Body of pancreas (tissue), 4 donors: ENCODE data around the gene FAM200A. TPM values are rescaled to one million over a fixed set of nuclear protein-coding genes. Genes with fewer than 3 reads are reported as not detected.
"Not testable (repeated sequence)": the region's sequence is repeated elsewhere in the genome, so short reads cannot be mapped to it uniquely, and the experiment has no call there.

Experiments used
- ATAC-seq: fragments of 150-250 bp; one replicate; pipeline ENCODE4 v1.9.1; 2016
- DNase-seq, 4 donors: peaks; one replicate each; pipeline ENCODE4 v3.0.0-alpha.2; 2019
- H3K27ac ChIP-seq, 4 donors: fragments of 200-600 bp; sonication (generic); 1 replicate in 3 of 4; 2 replicates in 1 of 4; pipeline versions ENCODE4 v1.5.1 to v1.6.1; 2016 to 2019; ENCODE audit warnings: mild to moderate bottlenecking in 1 of 4, mixed read lengths in 1 of 4, moderate library complexity in 1 of 4
- H3K27me3 ChIP-seq, 2 donors: fragments of 200-600 bp; sonication (generic); one replicate each; pipeline ENCODE4 v1.6.0; 2016; ENCODE audit warnings: mild to moderate bottlenecking in 1 of 2
- H3K36me3 ChIP-seq, 2 donors: fragments of 200-600 bp; sonication (generic); replicated peaks in 1 of 2; 2 replicates each; pipeline ENCODE4 v1.5.1; 2016; ENCODE audit warnings: low read depth in 2 of 2; ENCODE audit not compliant: insufficient read depth in 1 of 2
- H3K4me1 ChIP-seq: fragments of 200-600 bp; sonication (generic); one replicate; pipeline ENCODE4 v1.6.0; 2016
- H3K4me3 ChIP-seq, 2 donors: fragments of 200-600 bp; sonication (generic); 1 replicate in 1 of 2; 2 replicates in 1 of 2; pipeline ENCODE4 v1.5.1; 2016 to 2019
- H3K9me3 ChIP-seq, 3 donors: fragments of 200-600 bp; sonication (generic); 1 replicate in 2 of 3; 2 replicates in 1 of 3; pipeline ENCODE4 v1.5.1; 2016
- CTCF ChIP-seq, 7 experiments: fragments of 450-650 bp in 4 of 7; fragments of 200-600 bp in 3 of 7; sonication (generic) in 3 of 7; IDR thresholded peaks; one replicate each; pipeline ENCODE4 v1.5.1; 2016 to 2019; ENCODE audit warnings: antibody characterized with exemption in 7 of 7
- POLR2A ChIP-seq, 3 donors: fragments of 450-650 bp; IDR thresholded peaks; one replicate each; pipeline ENCODE4 v1.6.1; 2016; ENCODE audit warnings: antibody characterized with exemption in 3 of 3, mild to moderate bottlenecking in 2 of 3
- WGBS, 2 donors: methylation state at CpG; one replicate each; pipeline ENCODE4 v1.1.5; 2017; 5-methylcytosine and 5-hydroxymethylcytosine counted together
- intact Hi-C: fragments of 100-400 bp; cut with DNase I; formaldehyde crosslinking; loops from one replicate; pipeline ENCODE4 v1.15.1; 2023
- total RNA-seq, 2 donors: library from RNA; depleted of rRNA; stranded (reverse); fragments of >200 nt; gene quantifications; one replicate each; pipeline ENCODE4 v1.1.0, GENCODE V29; 2016

The FAM200A gene
- total RNA-seq, 2 donors from 2014 or later: 3.9 to 7.3 TPM

- H3K27me3 ChIP-seq: no peaks in the 10 kb centered on the region
- intact Hi-C loops: no loop called here
- no peaks in the 10 kb centered on the region for H3K4me1 ChIP-seq
- 87 to 94% methylated on average over 3 of the region's 3 CpGs for WGBS, 2 donors
- no peak for DNase-seq
- no peak overlapping the region for H3K27ac ChIP-seq
- H3K36me3 ChIP-seq: peaks cover 0 to 7% of the 10 kb centered on the region in 2 donors
- no peak overlapping the region for H3K4me3 ChIP-seq
- ATAC-seq: no peak
- TF ChIP-seq POLR2A (IDR thresholded peaks at IDR 0.05) (no peak), CTCF (IDR thresholded peaks at IDR 0.05) (no peak)
- no peaks in the 10 kb centered on the region for H3K9me3 ChIP-seq
Measured at GRCh38 chr7:99521399-99521798, 30.5 kb downstream of the FAM200A start.

GRCh38 chr7:99514050-99514449 lies 37.9 kb downstream of the FAM200A start:
- TF ChIP-seq CTCF (IDR thresholded peaks at IDR 0.05) (no peak), POLR2A (IDR thresholded peaks at IDR 0.05) (no peak)
- WGBS, 2 donors: 97 to 100% methylated on average over 1 of the region's 1 CpG
- Histone ChIP-seq H3K9me3 (no peaks in the 10 kb centered on the region), H3K27me3 (no peaks in the 10 kb centered on the region), H3K27ac (no peak overlapping the region), H3K4me1 (no peaks in the 10 kb centered on the region), H3K36me3 (peaks cover 0 to 11% of the 10 kb centered on the region in 2 donors), H3K4me3 (no peak overlapping the region)
- ATAC-seq (no peak), DNase-seq (no peak)
- intact Hi-C loops: no loop called here

- WGBS, 2 donors: 0 to 3% methylated on average over 8 to 11 of the region's 11 CpGs
- intact Hi-C loops: no loop called here
- ATAC-seq (no peak), DNase-seq (no peak)
- no peaks in the 10 kb centered on the region for H3K36me3 ChIP-seq
- peaks cover 34% of the 10 kb centered on the region for H3K4me1 ChIP-seq
- peak overlapping the region; percentile 95 to 97 for H3K4me3 ChIP-seq
- peak overlapping the region in 3 of 4 donors; percentile 85 to 98 (median 92) for H3K27ac ChIP-seq
- no peaks in the 10 kb centered on the region for H3K27me3 ChIP-seq
- TF ChIP-seq POLR2A (IDR thresholded peaks at IDR 0.05) (no peak), CTCF (IDR thresholded peaks at IDR 0.05) (no peak)
- H3K9me3 ChIP-seq: no peaks in the 10 kb centered on the region
Measured at GRCh38 chr7:99505324-99505662, 46.6 kb downstream of the FAM200A start.

GRCh38 chr7:99504603-99505323 lies 47.2 kb downstream of the FAM200A start, which contains the start of gene ZKSCAN5:
TSS of gene ZKSCAN5 (plus strand) at chr7:99504662. CDS start at chr7:99506045, 1,383 bp downstream.
- Histone ChIP-seq H3K4me3 (peak within 1 kb of the TSS; percentile 95 to 97), H3K4me1 (peaks cover 34% of the 10 kb centered on the region), H3K27ac (peak within 1 kb of the TSS; percentile 85 to 98 (median 92)), H3K27me3 (no peaks in the 10 kb centered on the region), H3K9me3 (no peaks in the 10 kb centered on the region), H3K36me3 (no peaks in the 10 kb centered on the region)
- DNase-seq (peak; percentile 98 to 99 (median 98)), ATAC-seq (peak; percentile 93)
- peak in 1 of 7 experiments; percentile 12 for TF ChIP-seq CTCF (IDR thresholded peaks at IDR 0.05)
- TF ChIP-seq POLR2A (IDR thresholded peaks at IDR 0.05): peak; percentile 32 to 85 (median 82)
- intact Hi-C loops: no loop called here
- 0% methylated on average over 18 to 49 of the region's 53 CpGs for WGBS, 2 donors

- Histone ChIP-seq H3K9me3 (no peaks in the 10 kb centered on the region), H3K36me3 (no peaks in the 10 kb centered on the region), H3K4me1 (peaks cover 35% of the 10 kb centered on the region), H3K27me3 (no peaks in the 10 kb centered on the region), H3K4me3 (peak overlapping the region; percentile 95 to 97), H3K27ac (peak overlapping the region; percentile 85 to 98 (median 92))
- DNase-seq (no peak), ATAC-seq (no peak)
- intact Hi-C loops: no loop called here
- TF ChIP-seq POLR2A (IDR thresholded peaks at IDR 0.05): no peak
- no peak for TF ChIP-seq CTCF (IDR thresholded peaks at IDR 0.05)
- WGBS, 2 donors: 8 to 13% methylated on average over 5 to 19 of the region's 19 CpGs
Measured at GRCh38 chr7:99504281-99504602, 47.7 kb downstream of the FAM200A start.

GRCh38 chr7:99501236-99501635 lies 50.7 kb downstream of the FAM200A start:
- H3K27me3 ChIP-seq, H3K36me3 ChIP-seq, H3K9me3 ChIP-seq, H3K27ac ChIP-seq, ATAC-seq, intact Hi-C loops, H3K4me3 ChIP-seq, DNase-seq: not testable (repeated sequence)
- WGBS, 2 donors: 89 to 93% methylated on average over 12 of the region's 12 CpGs
- peaks cover 44% of the 10 kb centered on the region for H3K4me1 ChIP-seq
